MM.1S (cell line): ENCODE data around the gene CWC27.

Experiments used
- DNase-seq: peaks from one replicate; pipeline ENCODE4 v3.0.0-alpha.2; 2015
- H2AFZ ChIP-seq: fragments of 300-600 bp; sonication (generic); 2 replicates; pipeline ENCODE4 v1.6.0; 2016; ENCODE audit warnings: antibody characterized with exemption, low read length
- H3F3A ChIP-seq: fragments of 300-600 bp; sonication (generic); 2 replicates; pipeline ENCODE4 v1.6.1; 2016; ENCODE audit warnings: mild to moderate bottlenecking, antibody characterized with exemption, low read length, moderate library complexity, mixed read lengths; ENCODE audit not compliant: insufficient read depth
- H3K27ac ChIP-seq: fragments of 300-600 bp; sonication (generic); 2 replicates; pipeline ENCODE4 v1.5.1; 2016; ENCODE audit warnings: mild to moderate bottlenecking, low read length
- H3K27me3 ChIP-seq: fragments of 300-600 bp; sonication (generic); replicated peaks from 2 replicates; pipeline ENCODE4 v1.6.0; 2016; ENCODE audit warnings: low read length; ENCODE audit not compliant: insufficient read depth
- H3K36me3 ChIP-seq: fragments of 300-600 bp; sonication (generic); replicated peaks from 2 replicates; pipeline ENCODE4 v1.6.1; 2016; ENCODE audit warnings: mild to moderate bottlenecking, low read length, mixed read lengths; ENCODE audit not compliant: insufficient read depth
- H3K4me1 ChIP-seq: fragments of 300-600 bp; sonication (generic); 2 replicates; pipeline ENCODE4 v1.6.1; 2016; ENCODE audit warnings: low read length, mixed read lengths
- H3K4me2 ChIP-seq: fragments of 300-600 bp; sonication (generic); 2 replicates; pipeline ENCODE4 v1.6.0; 2016; ENCODE audit warnings: low read depth, low read length
- H3K4me3 ChIP-seq: fragments of 300-600 bp; sonication (generic); 2 replicates; pipeline ENCODE4 v1.5.1; 2016; ENCODE audit warnings: low read length, mixed read lengths
- H3K79me2 ChIP-seq: fragments of 300-600 bp; sonication (generic); 2 replicates; pipeline ENCODE4 v1.6.1; 2016; ENCODE audit warnings: mixed run types, low read length, mixed read lengths
- H3K9ac ChIP-seq: fragments of 300-600 bp; sonication (generic); 2 replicates; pipeline ENCODE4 v1.6.1; 2016; ENCODE audit warnings: low read length, mixed read lengths
- H3K9me2 ChIP-seq: fragments of 300-600 bp; sonication (generic); replicated peaks from 2 replicates; pipeline ENCODE4 v1.6.1; 2016; ENCODE audit warnings: mild to moderate bottlenecking, low read length, mixed read lengths; ENCODE audit not compliant: insufficient read depth
- H3K9me3 ChIP-seq: fragments of 300-600 bp; sonication (generic); replicated peaks from 2 replicates; pipeline ENCODE4 v1.6.1; 2016; ENCODE audit warnings: mild to moderate bottlenecking, low read length, mixed read lengths; ENCODE audit not compliant: insufficient read depth
- H4K20me1 ChIP-seq: fragments of 300-600 bp; sonication (generic); 2 replicates; pipeline ENCODE4 v1.6.1; 2016; ENCODE audit warnings: mild to moderate bottlenecking, low read length, moderate library complexity, mixed read lengths; ENCODE audit not compliant: insufficient read depth
- EZH2 ChIP-seq: fragments of 300-600 bp; sonication (generic); optimal IDR thresholded peaks from 2 replicates; pipeline ENCODE3; 2017; ENCODE audit warnings: low read depth, mild to moderate bottlenecking, antibody characterized with exemption, low read length, mixed read lengths
- EZH2phosphoT487 ChIP-seq: fragments of 300-600 bp; sonication (generic); IDR thresholded peaks from 2 replicates; pipeline ENCODE4 v1.6.1; 2018; ENCODE audit warnings: antibody characterized with exemption, low read length
- TF ChIP-seq, protein P1 (sequence below): fragments of 300-600 bp; sonication (generic); IDR thresholded peaks from 2 replicates; pipeline ENCODE4 v1.5.1; 2016; ENCODE audit warnings: antibody characterized with exemption, low read length, mixed read lengths

The CWC27 gene

DNA sequence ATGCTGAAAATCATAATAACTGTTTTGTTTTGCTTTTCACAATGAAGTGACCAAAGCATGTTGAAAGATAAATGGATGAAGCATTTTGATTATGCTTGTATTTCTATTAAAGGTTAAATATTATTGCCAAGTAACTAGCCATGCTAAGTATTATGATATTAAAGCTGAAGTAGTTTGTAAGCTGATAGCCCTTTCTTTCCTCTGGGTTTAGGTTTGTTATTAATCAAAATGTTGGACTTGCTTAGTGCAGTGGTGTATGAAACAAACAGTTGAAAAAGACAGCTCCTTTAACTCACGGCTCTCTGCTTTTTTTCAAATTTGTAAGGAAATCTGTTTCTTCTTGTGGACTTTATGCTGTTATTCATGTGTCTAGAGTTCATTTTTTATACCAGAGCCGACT, 246.0 kb downstream of the CWC27 start:
- no peak for TF ChIP-seq EZH2phosphoT487
- TF ChIP-seq EZH2 = no peak
- TF ChIP-seq, protein P1, sequence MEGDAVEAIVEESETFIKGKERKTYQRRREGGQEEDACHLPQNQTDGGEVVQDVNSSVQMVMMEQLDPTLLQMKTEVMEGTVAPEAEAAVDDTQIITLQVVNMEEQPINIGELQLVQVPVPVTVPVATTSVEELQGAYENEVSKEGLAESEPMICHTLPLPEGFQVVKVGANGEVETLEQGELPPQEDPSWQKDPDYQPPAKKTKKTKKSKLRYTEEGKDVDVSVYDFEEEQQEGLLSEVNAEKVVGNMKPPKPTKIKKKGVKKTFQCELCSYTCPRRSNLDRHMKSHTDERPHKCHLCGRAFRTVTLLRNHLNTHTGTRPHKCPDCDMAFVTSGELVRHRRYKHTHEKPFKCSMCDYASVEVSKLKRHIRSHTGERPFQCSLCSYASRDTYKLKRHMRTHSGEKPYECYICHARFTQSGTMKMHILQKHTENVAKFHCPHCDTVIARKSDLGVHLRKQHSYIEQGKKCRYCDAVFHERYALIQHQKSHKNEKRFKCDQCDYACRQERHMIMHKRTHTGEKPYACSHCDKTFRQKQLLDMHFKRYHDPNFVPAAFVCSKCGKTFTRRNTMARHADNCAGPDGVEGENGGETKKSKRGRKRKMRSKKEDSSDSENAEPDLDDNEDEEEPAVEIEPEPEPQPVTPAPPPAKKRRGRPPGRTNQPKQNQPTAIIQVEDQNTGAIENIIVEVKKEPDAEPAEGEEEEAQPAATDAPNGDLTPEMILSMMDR = no peak
- no peaks in the 10 kb centered on the region for H3F3A ChIP-seq
- no peak for DNase-seq
- H3K4me2 ChIP-seq = no peak overlapping the region
- H3K4me1 ChIP-seq = no peaks in the 10 kb centered on the region
- H3K9me2 ChIP-seq = no peaks in the 10 kb centered on the region
- no peak overlapping the region for H3K9ac ChIP-seq
- no peaks in the 10 kb centered on the region for H4K20me1 ChIP-seq
- H3K27me3 ChIP-seq = no peaks in the 10 kb centered on the region
- no peak overlapping the region for H3K27ac ChIP-seq
- H3K36me3 ChIP-seq = no peaks in the 10 kb centered on the region
- no peak overlapping the region for H2AFZ ChIP-seq
- no peaks in the 10 kb centered on the region for H3K9me3 ChIP-seq
- no peaks in the 10 kb centered on the region for H3K79me2 ChIP-seq
- no peak overlapping the region for H3K4me3 ChIP-seq

DNA sequence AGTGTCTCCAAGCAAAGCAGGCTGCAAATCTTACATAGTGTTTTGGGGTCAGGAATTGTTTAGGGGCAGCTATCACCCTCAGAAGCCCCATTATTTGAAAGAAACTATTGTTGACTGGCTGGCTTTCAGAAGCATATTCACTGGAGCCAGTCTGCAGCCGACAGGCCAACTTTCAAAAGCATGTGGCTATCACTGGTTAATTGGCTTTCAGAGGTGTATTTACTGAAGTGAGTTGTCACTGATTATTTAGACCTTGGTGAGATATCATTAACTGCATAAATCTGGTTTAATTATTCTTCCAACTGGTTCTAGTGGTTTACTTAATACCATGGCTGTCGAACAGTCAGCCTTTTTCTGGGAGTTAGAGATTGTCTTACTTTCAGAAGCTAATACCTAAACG, 247.0 kb downstream of the CWC27 start:
- no peak overlapping the region for H3K4me2 ChIP-seq
- H4K20me1 ChIP-seq = no peaks in the 10 kb centered on the region
- H3K9ac ChIP-seq = no peak overlapping the region
- H3F3A ChIP-seq = no peaks in the 10 kb centered on the region
- H3K79me2 ChIP-seq = no peaks in the 10 kb centered on the region
- no peaks in the 10 kb centered on the region for H3K9me2 ChIP-seq
- H3K27me3 ChIP-seq = no peaks in the 10 kb centered on the region
- H3K36me3 ChIP-seq = no peaks in the 10 kb centered on the region
- H3K9me3 ChIP-seq = no peaks in the 10 kb centered on the region
- no peak overlapping the region for H3K4me3 ChIP-seq
- no peak overlapping the region for H2AFZ ChIP-seq
- H3K27ac ChIP-seq = no peak overlapping the region
- no peak for DNase-seq
- TF ChIP-seq EZH2 = no peak
- no peak for TF ChIP-seq EZH2phosphoT487
- TF ChIP-seq, protein P1 = no peak
- peaks cover 6% of the 10 kb centered on the region for H3K4me1 ChIP-seq

DNA sequence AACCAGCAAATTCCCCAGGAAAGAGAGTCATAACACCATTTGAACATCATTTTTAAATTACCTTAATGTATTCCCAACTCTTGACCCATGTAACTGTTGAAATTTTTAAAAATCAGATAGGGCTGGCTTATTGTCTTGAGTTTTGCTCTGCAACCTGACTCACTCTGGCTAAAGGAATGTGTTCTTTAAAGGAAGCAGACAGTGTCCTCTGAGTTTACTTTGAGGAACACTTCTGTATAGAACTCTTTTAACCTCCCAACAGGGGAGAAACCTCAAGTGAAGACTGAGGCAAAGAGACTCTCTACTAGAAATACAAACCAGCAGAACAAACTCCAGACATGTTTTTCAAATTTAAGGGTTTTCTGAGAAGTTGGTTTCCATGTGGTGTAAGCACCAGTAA, 248.9 kb downstream of the CWC27 start:
- no peak overlapping the region for H3K4me2 ChIP-seq
- H3F3A ChIP-seq = no peaks in the 10 kb centered on the region; the same call in 1 of the 2 replicates
- H3K9me3 ChIP-seq = no peaks in the 10 kb centered on the region
- no peak overlapping the region for H3K9ac ChIP-seq
- H3K9me2 ChIP-seq = no peaks in the 10 kb centered on the region
- no peak for TF ChIP-seq EZH2
- TF ChIP-seq, protein P1 = no peak
- no peak for TF ChIP-seq EZH2phosphoT487
- no peak overlapping the region for H3K27ac ChIP-seq
- no peaks in the 10 kb centered on the region for H3K27me3 ChIP-seq
- no peak for DNase-seq
- H2AFZ ChIP-seq = no peak overlapping the region
- H3K4me3 ChIP-seq = no peak overlapping the region
- no peaks in the 10 kb centered on the region for H3K36me3 ChIP-seq
- no peaks in the 10 kb centered on the region for H4K20me1 ChIP-seq
- H3K79me2 ChIP-seq = no peaks in the 10 kb centered on the region
- peaks cover 21% of the 10 kb centered on the region for H3K4me1 ChIP-seq
